Upper lobe of left lung (tissue), 6 donors: ENCODE data around the gene PTPRN. TPM values are rescaled to one million over a fixed set of nuclear protein-coding genes. Genes with fewer than 3 reads are reported as not detected.

Experiments used
- ATAC-seq, 2 donors: fragments of 200-7000 bp; cut with Tn5 transposase; one replicate each; pipeline ENCODE4 v1.9.1; 2022; ENCODE audit warnings: mild to moderate bottlenecking in 2 of 2, moderate library complexity in 2 of 2; ENCODE audit not compliant: low FRiP score in 2 of 2
- DNase-seq, 2 donors: peaks; one replicate each; pipeline ENCODE4 v3.0.0-alpha.2; 2019 to 2020
- H3K27ac ChIP-seq, 4 donors: fragments of 200-600 bp; sonication (generic); one replicate each; pipeline ENCODE4 v1.5.1; 2016 to 2019
- H3K27me3 ChIP-seq, 4 donors: fragments of 200-600 bp; sonication (generic); one replicate each; pipeline ENCODE4 v1.5.1; 2017 to 2019
- H3K36me3 ChIP-seq, 4 donors: fragments of 200-600 bp; sonication (generic); one replicate each; pipeline ENCODE4 v1.5.1; 2016 to 2019
- H3K4me1 ChIP-seq, 4 donors: fragments of 200-600 bp; sonication (generic); one replicate each; pipeline ENCODE4 v1.5.1; 2018 to 2019
- H3K4me3 ChIP-seq, 4 donors: fragments of 200-600 bp; sonication (generic); one replicate each; pipeline ENCODE4 v1.5.1; 2017 to 2019; ENCODE audit warnings: mild to moderate bottlenecking in 2 of 4, moderate library complexity in 1 of 4
- H3K9me3 ChIP-seq, 4 donors: fragments of 200-600 bp; sonication (generic); one replicate each; pipeline ENCODE4 v1.5.1; 2018 to 2019
- EP300 ChIP-seq, 4 donors: sonication (generic); formaldehyde crosslinking; IDR thresholded peaks; one replicate each; pipeline ENCODE4 v1.5.1; 2017; ENCODE audit warnings: antibody characterized with exemption in 4 of 4, control low read depth in 2 of 4
- POLR2A ChIP-seq, 4 donors: fragments of 450-650 bp; IDR thresholded peaks; one replicate each; pipeline ENCODE4 v1.5.1; 2016 to 2017; ENCODE audit warnings: antibody characterized with exemption in 4 of 4, mild to moderate bottlenecking in 2 of 4
- POLR2AphosphoS5 ChIP-seq, 2 donors: sonication (generic); formaldehyde crosslinking; IDR thresholded peaks; one replicate each; pipeline ENCODE4 v1.5.1; 2017; ENCODE audit warnings: antibody characterized with exemption in 2 of 2
- WGBS, 2 donors: methylation state at CpG; one replicate each; pipeline ENCODE4 v1.1.5; 2017 to 2018; 5-methylcytosine and 5-hydroxymethylcytosine counted together
- total RNA-seq, 6 donors: library from RNA; depleted of rRNA in 4 of 6; stranded (reverse); fragments of >200 nt in 4 of 6; gene quantifications; one replicate each; pipeline versions ENCODE4 v1.1.0 to v1.2.1, GENCODE V29; 2016 to 2021
- TF ChIP-seq, protein P1 (sequence below), 6 experiments: fragments of 450-650 bp in 4 of 6; fragments of 200-600 bp in 2 of 6; sonication (generic) in 2 of 6; IDR thresholded peaks; one replicate each; pipeline ENCODE4 v1.5.1; 2016 to 2019; ENCODE audit warnings: antibody characterized with exemption in 6 of 6
- donor health status: DM: no; HTN: no; CAD: no; lungs with moderate emphysema.
- donor health status: DM: no; HTN: yes; CAD: no; lungs with severe emphysema.

The PTPRN gene
- total RNA-seq, 6 donors from 2014 or later = 0.20 to 4.4 (median 0.68) TPM; not detected in 2

DNA sequence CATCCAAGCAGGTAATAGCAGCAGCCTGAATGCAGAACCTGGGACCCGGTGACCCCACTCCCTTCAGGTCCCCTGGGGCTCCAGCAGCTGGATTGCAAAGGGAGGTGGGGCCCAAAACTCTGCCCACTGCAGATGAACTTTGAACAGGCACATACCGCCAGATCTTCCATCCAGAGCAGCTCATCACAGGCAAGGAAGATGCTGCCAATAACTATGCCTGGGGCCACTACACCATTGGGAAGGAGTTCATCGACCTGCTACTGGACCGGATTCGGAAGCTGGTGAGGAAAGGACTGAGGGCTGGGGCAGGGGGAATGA is 39.2 kb downstream of the PTPRN start:
- no peak for DNase-seq
- Histone ChIP-seq H3K9me3 (no peaks in the 10 kb centered on the region), H3K4me3 (no peak overlapping the region), H3K36me3 (no peaks in the 10 kb centered on the region), H3K27me3 (no peaks in the 10 kb centered on the region), H3K4me1 (no peaks in the 10 kb centered on the region), H3K27ac (no peak overlapping the region)
- no peak for TF ChIP-seq POLR2AphosphoS5 (IDR thresholded peaks at IDR 0.05)
- TF ChIP-seq, protein P1, sequence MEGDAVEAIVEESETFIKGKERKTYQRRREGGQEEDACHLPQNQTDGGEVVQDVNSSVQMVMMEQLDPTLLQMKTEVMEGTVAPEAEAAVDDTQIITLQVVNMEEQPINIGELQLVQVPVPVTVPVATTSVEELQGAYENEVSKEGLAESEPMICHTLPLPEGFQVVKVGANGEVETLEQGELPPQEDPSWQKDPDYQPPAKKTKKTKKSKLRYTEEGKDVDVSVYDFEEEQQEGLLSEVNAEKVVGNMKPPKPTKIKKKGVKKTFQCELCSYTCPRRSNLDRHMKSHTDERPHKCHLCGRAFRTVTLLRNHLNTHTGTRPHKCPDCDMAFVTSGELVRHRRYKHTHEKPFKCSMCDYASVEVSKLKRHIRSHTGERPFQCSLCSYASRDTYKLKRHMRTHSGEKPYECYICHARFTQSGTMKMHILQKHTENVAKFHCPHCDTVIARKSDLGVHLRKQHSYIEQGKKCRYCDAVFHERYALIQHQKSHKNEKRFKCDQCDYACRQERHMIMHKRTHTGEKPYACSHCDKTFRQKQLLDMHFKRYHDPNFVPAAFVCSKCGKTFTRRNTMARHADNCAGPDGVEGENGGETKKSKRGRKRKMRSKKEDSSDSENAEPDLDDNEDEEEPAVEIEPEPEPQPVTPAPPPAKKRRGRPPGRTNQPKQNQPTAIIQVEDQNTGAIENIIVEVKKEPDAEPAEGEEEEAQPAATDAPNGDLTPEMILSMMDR (IDR thresholded peaks at IDR 0.05) = no peak
- TF ChIP-seq POLR2A (IDR thresholded peaks at IDR 0.05) = no peak
- TF ChIP-seq EP300 (IDR thresholded peaks at IDR 0.05) = no peak
- WGBS, 2 donors = 92 to 96% methylated on average over 5 of the region's 5 CpGs
- ATAC-seq = no peak

DNA sequence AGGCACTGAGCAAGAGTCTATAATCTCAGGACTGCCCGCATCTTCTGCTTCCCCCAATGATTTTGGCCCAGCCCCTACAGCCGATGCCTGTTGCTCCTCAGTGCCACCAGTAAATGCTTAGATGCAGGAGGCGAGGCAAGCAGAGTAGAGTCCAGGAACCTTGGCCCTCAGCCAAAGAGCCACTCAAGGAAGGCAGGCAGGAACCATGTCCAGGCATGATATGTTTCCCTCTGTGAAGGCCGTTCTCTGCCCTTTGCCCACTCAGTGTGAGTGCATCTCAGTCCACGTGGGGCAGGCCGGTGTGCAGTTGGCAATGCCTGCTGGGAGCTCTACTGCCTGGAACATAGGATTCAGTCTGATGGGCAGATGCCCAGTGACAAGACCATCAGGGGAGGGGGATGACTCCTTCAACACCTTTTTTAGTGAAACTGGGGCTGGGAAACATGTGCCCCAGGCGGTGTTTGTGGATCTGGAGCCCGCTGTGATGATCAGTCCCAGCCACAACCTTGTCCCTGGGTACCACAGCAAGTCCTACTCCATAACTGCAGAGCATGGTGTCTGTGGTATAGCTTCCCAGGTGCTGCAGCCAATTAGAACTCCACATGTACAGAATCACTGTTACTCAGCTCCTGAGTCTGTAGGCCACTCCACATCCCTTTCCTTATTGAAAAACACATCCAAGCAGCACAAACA is 39.7 kb downstream of the PTPRN start:
- 56 to 57% methylated on average over 3 to 8 of the region's 8 CpGs for WGBS, 2 donors
- no peak overlapping the region for H3K27ac ChIP-seq
- no peaks in the 10 kb centered on the region for H3K27me3 ChIP-seq
- ATAC-seq = no peak
- H3K4me3 ChIP-seq = no peak overlapping the region
- TF ChIP-seq POLR2AphosphoS5 (IDR thresholded peaks at IDR 0.05) (no peak), EP300 (IDR thresholded peaks at IDR 0.05) (no peak), POLR2A (IDR thresholded peaks at IDR 0.05) (no peak)
- TF ChIP-seq, protein P1 (IDR thresholded peaks at IDR 0.05) = no peak
- peak in 1 of 2 donors; percentile 67 for DNase-seq
- no peaks in the 10 kb centered on the region for H3K9me3 ChIP-seq
- no peaks in the 10 kb centered on the region for H3K36me3 ChIP-seq
- no peaks in the 10 kb centered on the region for H3K4me1 ChIP-seq

DNA sequence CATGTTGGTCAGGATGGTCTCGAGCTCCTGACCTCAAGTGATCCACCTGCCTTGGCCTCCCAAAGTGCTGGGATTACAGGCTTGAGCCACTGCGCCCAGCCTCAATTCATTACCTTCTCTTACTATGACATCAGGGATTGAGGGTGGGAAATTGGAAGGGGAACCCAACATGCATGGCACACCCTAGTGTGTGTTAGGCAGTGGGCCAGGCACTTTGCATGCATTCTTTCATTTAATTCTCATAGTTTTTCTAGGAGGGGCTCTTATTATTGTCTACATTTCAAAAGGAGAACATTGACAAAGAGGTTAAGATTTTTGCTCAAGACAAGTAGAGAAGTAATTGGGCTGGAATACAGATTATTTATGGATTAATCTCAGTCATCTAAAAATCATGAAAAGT is 40.9 kb downstream of the PTPRN start:
- no peak for ATAC-seq

DNA sequence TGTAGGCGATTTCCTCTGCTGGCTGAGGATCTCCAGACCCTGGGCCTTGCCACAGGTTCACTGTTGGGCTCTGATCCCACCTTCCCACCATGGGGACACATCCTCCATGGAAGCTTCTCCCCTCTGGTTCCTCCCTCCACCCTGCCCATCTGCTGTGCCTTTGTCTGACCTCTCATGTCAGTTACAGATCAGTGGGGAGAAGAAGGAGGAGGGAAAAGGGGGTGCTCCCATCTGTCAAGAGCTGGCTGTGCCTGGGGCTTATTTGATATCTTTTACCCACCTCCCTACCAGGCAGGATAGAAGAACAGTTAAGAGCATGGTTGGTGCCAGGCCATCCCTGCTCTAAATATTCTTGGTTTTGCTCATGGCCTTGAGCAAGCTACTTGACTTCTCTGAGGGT is 42.3 kb downstream of the PTPRN start:
- H3K36me3 ChIP-seq = no peaks in the 10 kb centered on the region
- no peak for DNase-seq
- TF ChIP-seq POLR2AphosphoS5 (IDR thresholded peaks at IDR 0.05) (no peak), EP300 (IDR thresholded peaks at IDR 0.05) (no peak), POLR2A (IDR thresholded peaks at IDR 0.05) (no peak)
- TF ChIP-seq, protein P1 (IDR thresholded peaks at IDR 0.05) = no peak
- H3K27ac ChIP-seq = no peak overlapping the region
- H3K4me3 ChIP-seq = no peak overlapping the region
- WGBS, 2 donors = 92 to 100% methylated on average over 1 of the region's 1 CpG
- no peaks in the 10 kb centered on the region for H3K4me1 ChIP-seq
- no peaks in the 10 kb centered on the region for H3K27me3 ChIP-seq
- no peak for ATAC-seq
- H3K9me3 ChIP-seq = no peaks in the 10 kb centered on the region

More for the DNA sequence above, 40.9 kb downstream of the PTPRN start:
- no peaks in the 10 kb centered on the region for H3K27me3 ChIP-seq
- no peaks in the 10 kb centered on the region for H3K4me1 ChIP-seq
- H3K27ac ChIP-seq = no peak overlapping the region
- H3K36me3 ChIP-seq = no peaks in the 10 kb centered on the region
- WGBS, 2 donors = 89 to 100% methylated on average over 2 of the region's 2 CpGs
- H3K9me3 ChIP-seq = no peaks in the 10 kb centered on the region
- H3K4me3 ChIP-seq = no peak overlapping the region
- no peak for DNase-seq
- TF ChIP-seq, protein P1 (IDR thresholded peaks at IDR 0.05) = no peak
- TF ChIP-seq POLR2A (IDR thresholded peaks at IDR 0.05) = no peak
- TF ChIP-seq POLR2AphosphoS5 (IDR thresholded peaks at IDR 0.05) = no peak
- TF ChIP-seq EP300 (IDR thresholded peaks at IDR 0.05) = no peak

DNA sequence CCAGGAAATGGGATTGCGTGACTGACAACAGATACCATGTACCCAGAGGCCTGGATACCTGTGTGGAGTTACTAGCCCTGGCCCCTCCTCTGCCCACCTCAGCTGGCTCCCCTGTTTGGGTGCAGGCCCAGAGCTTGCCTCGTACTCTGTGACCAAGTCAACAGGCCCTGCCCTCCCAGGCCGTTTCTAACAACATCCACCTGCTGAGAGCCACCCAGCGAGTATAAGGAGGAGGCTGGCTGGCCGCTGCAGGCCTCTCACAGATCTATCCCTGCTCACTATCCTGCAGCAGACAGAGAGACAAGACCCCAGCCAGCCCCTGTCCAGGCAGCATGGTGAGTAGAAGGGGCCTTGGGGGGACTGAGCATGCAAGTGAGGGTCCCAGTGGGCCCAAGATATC is 43.0 kb downstream of the PTPRN start:
- DNase-seq (no peak), ATAC-seq (no peak)
- Histone ChIP-seq H3K9me3 (no peaks in the 10 kb centered on the region), H3K27ac (no peak overlapping the region), H3K4me3 (no peak overlapping the region), H3K36me3 (no peaks in the 10 kb centered on the region), H3K4me1 (no peaks in the 10 kb centered on the region), H3K27me3 (no peaks in the 10 kb centered on the region)
- TF ChIP-seq EP300 (IDR thresholded peaks at IDR 0.05) (no peak), POLR2A (IDR thresholded peaks at IDR 0.05) (peak in 1 of 4 donors; percentile 15), POLR2AphosphoS5 (IDR thresholded peaks at IDR 0.05) (peak in 1 of 2 donors; percentile 13)
- TF ChIP-seq, protein P1 (IDR thresholded peaks at IDR 0.05) = no peak
- WGBS, 2 donors = 100% methylated on average over 3 of the region's 5 CpGs; no CpG with 5 or more reads in 1 of the 2 donors
